Measurements from ENCODE around the gene WWC2.

GRCh38 chr4:183072176-183072575, 26.9 kb upstream of the WWC2 start:
- TF ChIP-seq CTCF (conservative IDR thresholded peaks at IDR 0.05; ENCODE audit: low read depth in 2 of 2), result no peak
- TF ChIP-seq ZNF114 (CRISPR knock-in tag; IDR thresholded peaks at IDR 0.05), result no peak
- no peak for TF ChIP-seq CREB1 (CRISPR knock-in tag; IDR thresholded peaks at IDR 0.05; ENCODE audit: low read depth)
- TF ChIP-seq EZH2 (IDR thresholded peaks at IDR 0.05; ENCODE audit: low read depth, unreplicated experiment), result no peak
- no peak for TF ChIP-seq EZH2phosphoT487 (IDR thresholded peaks at IDR 0.05; ENCODE audit: unreplicated experiment)
- TF ChIP-seq POLR2AphosphoS5 (IDR thresholded peaks at IDR 0.05; ENCODE audit: low read depth), result no peak
- no peak for TF ChIP-seq REST (IDR thresholded peaks at IDR 0.05; ENCODE audit: unreplicated experiment)
- TF ChIP-seq ETS1 (IDR thresholded peaks at IDR 0.05), result no peak
- TF ChIP-seq ZNF331 (CRISPR knock-in tag; IDR thresholded peaks at IDR 0.05; ENCODE audit: low read depth), result no peak
- TF ChIP-seq STAT1 (IDR thresholded peaks at IDR 0.05; ENCODE audit: unreplicated experiment), result no peak
- no peak for TF ChIP-seq JUNB (IDR thresholded peaks at IDR 0.05; ENCODE audit: unreplicated experiment)
